ENCODE data around the gene SMNDC1.

SMNDC1 gene

GRCh38 chr10:110296966-110297365 lies 7.8 kb downstream of the SMNDC1 start:
- H3K4me3 ChIP-seq (ENCODE audit: low read depth in 1 of 5, low read length in 5 of 5) = no peak overlapping the region
- H3K9ac ChIP-seq (ENCODE audit: low read length in 5 of 5) = no peak overlapping the region
- H3K9me3 ChIP-seq (ENCODE audit: control insufficient read depth in 5 of 5, low read length in 5 of 5) = no peaks in the 10 kb centered on the region
- no peak overlapping the region for H3K27ac ChIP-seq (ENCODE audit: low read depth, low read length)
- H3K36me3 ChIP-seq (ENCODE audit: control insufficient read depth in 5 of 5, insufficient read depth in 5 of 5, low read length in 5 of 5) = peaks cover 50 to 74% (median 64%) of the 10 kb centered on the region in 5 donors
- H3K27me3 ChIP-seq (ENCODE audit: control insufficient read depth in 5 of 5, insufficient read depth in 4 of 5, low read length in 5 of 5) = no peaks in the 10 kb centered on the region
- H3K4me1 ChIP-seq (ENCODE audit: control insufficient read depth in 5 of 5, insufficient read depth in 5 of 5, low read length in 5 of 5) = peaks cover 0 to 34% (median 24%) of the 10 kb centered on the region in 5 donors

DNA sequence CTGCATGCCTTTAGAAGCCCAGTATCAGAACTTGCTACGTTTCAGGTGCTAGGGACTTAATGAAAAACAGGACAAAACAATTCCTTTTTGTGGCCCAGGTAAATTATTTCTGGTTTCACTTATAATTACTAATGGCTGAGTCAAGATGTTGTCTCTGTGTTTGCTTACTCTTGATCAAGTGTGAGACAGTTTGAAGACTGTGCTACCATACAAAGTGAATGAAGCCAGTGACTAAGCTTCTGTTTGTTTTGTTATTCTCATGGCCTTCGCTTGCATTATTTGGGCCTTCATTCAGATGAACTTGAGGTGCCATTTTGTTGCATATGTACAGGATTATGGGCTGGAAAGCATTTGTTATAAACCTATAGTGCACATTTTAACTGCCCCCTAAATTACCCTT lies 17.9 kb downstream of the SMNDC1 start:
- H3K27me3 ChIP-seq (ENCODE audit: control insufficient read depth in 5 of 5, insufficient read depth in 4 of 5, low read length in 5 of 5) = no peaks in the 10 kb centered on the region
- peaks cover 27 to 51% (median 32%) of the 10 kb centered on the region in 5 donors for H3K36me3 ChIP-seq (ENCODE audit: control insufficient read depth in 5 of 5, insufficient read depth in 5 of 5, low read length in 5 of 5)
- no peak overlapping the region for H3K27ac ChIP-seq (ENCODE audit: low read depth, low read length)
- no peak overlapping the region for H3K4me3 ChIP-seq (ENCODE audit: low read depth in 1 of 5, low read length in 5 of 5)
- no peak overlapping the region for H3K9ac ChIP-seq (ENCODE audit: low read length in 5 of 5)
- H3K9me3 ChIP-seq (ENCODE audit: control insufficient read depth in 5 of 5, low read length in 5 of 5) = no peaks in the 10 kb centered on the region
- H3K4me1 ChIP-seq (ENCODE audit: control insufficient read depth in 5 of 5, insufficient read depth in 5 of 5, low read length in 5 of 5) = no peaks in the 10 kb centered on the region

- Histone ChIP-seq H3K4me3 (ENCODE audit: low read depth in 1 of 5, low read length in 5 of 5) (no peak overlapping the region), H3K4me1 (ENCODE audit: control insufficient read depth in 5 of 5, insufficient read depth in 5 of 5, low read length in 5 of 5) (no peaks in the 10 kb centered on the region), H3K36me3 (ENCODE audit: control insufficient read depth in 5 of 5, insufficient read depth in 5 of 5, low read length in 5 of 5) (peaks cover 23 to 40% (median 28%) of the 10 kb centered on the region in 5 donors), H3K9me3 (ENCODE audit: control insufficient read depth in 5 of 5, low read length in 5 of 5) (no peaks in the 10 kb centered on the region), H3K27me3 (ENCODE audit: control insufficient read depth in 5 of 5, insufficient read depth in 4 of 5, low read length in 5 of 5) (no peaks in the 10 kb centered on the region), H3K9ac (ENCODE audit: low read length in 5 of 5) (no peak overlapping the region), H3K27ac (ENCODE audit: low read depth, low read length) (no peak overlapping the region)
These were observed 19.2 kb downstream of the SMNDC1 start for GRCh38 chr10:110285501-110285900.

- no peak overlapping the region for H3K9ac ChIP-seq (ENCODE audit: low read length in 5 of 5)
- no peak overlapping the region for H3K4me3 ChIP-seq (ENCODE audit: low read depth in 1 of 5, low read length in 5 of 5)
- peaks cover 0 to 1% (median 0%) of the 10 kb centered on the region in 5 donors for H3K4me1 ChIP-seq (ENCODE audit: control insufficient read depth in 5 of 5, insufficient read depth in 5 of 5, low read length in 5 of 5)
- no peaks in the 10 kb centered on the region for H3K9me3 ChIP-seq (ENCODE audit: control insufficient read depth in 5 of 5, low read length in 5 of 5)
- peaks cover 17 to 32% (median 23%) of the 10 kb centered on the region in 5 donors for H3K36me3 ChIP-seq (ENCODE audit: control insufficient read depth in 5 of 5, insufficient read depth in 5 of 5, low read length in 5 of 5)
- no peaks in the 10 kb centered on the region for H3K27me3 ChIP-seq (ENCODE audit: control insufficient read depth in 5 of 5, insufficient read depth in 4 of 5, low read length in 5 of 5)
- no peak overlapping the region for H3K27ac ChIP-seq (ENCODE audit: low read depth, low read length)
These were observed 20.5 kb downstream of the SMNDC1 start for GRCh38 chr10:110284262-110284661.

GRCh38 chr10:110279407-110279986 lies 25.2 kb downstream of the SMNDC1 start:
- H3K27me3 ChIP-seq (ENCODE audit: control insufficient read depth in 5 of 5, insufficient read depth in 4 of 5, low read length in 5 of 5) = no peaks in the 10 kb centered on the region
- H3K36me3 ChIP-seq (ENCODE audit: control insufficient read depth in 5 of 5, insufficient read depth in 5 of 5, low read length in 5 of 5) = peaks cover 0 to 4% (median 2%) of the 10 kb centered on the region in 5 donors
- peak overlapping the region in 1 of 5 donors; percentile 43 for H3K4me3 ChIP-seq (ENCODE audit: low read depth in 1 of 5, low read length in 5 of 5)
- no peak overlapping the region for H3K27ac ChIP-seq (ENCODE audit: low read depth, low read length)
- peaks cover 0 to 5% (median 0%) of the 10 kb centered on the region in 5 donors for H3K4me1 ChIP-seq (ENCODE audit: control insufficient read depth in 5 of 5, insufficient read depth in 5 of 5, low read length in 5 of 5)
- H3K9me3 ChIP-seq (ENCODE audit: control insufficient read depth in 5 of 5, low read length in 5 of 5) = no peaks in the 10 kb centered on the region
- H3K9ac ChIP-seq (ENCODE audit: low read length in 5 of 5) = no peak overlapping the region

DNA sequence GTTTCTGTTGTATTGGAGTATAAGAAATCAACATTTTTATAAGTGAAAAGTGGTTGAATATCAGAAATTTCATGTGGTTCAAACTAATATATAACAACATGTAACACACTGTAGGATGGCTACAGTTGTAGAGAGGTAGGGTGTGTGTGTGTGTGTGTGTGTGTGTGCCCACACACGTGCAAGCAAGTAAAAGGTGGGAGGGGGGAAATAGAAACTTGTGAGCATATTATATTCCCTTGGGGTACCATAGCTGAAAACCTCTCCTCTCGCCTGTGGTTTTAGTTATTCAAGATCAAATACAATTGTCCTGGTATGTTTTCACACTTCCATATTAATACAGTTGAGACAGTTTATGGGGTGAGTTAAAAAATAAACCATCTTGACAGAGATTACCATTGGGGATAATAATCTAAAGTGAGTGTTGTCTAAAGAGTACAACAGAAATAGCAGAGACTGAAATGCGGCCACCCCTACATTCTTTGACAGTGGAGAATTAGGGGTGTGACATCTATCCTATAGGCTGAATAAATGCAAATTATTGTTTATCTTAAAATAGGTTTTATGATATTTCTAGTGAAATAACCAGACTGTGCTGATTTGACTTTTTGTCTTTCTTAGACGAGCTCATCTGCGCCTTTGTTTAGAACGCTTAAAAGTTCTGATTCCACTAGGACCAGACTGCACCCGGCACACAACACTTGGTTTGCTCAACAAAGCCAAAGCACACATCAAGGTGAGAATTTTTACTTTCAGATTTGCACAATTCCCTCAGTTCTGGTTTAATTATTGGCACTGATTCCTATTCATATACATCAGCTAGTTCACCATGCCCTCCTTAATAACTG lies 25.9 kb downstream of the SMNDC1 start:
- Histone ChIP-seq H3K4me3 (ENCODE audit: low read depth in 1 of 5, low read length in 5 of 5) (peak overlapping the region in 1 of 5 donors; percentile 43), H3K9me3 (ENCODE audit: control insufficient read depth in 5 of 5, low read length in 5 of 5) (no peaks in the 10 kb centered on the region), H3K36me3 (ENCODE audit: control insufficient read depth in 5 of 5, insufficient read depth in 5 of 5, low read length in 5 of 5) (peaks cover 0 to 4% (median 2%) of the 10 kb centered on the region in 5 donors), H3K9ac (ENCODE audit: low read length in 5 of 5) (no peak overlapping the region), H3K27me3 (ENCODE audit: control insufficient read depth in 5 of 5, insufficient read depth in 4 of 5, low read length in 5 of 5) (no peaks in the 10 kb centered on the region), H3K27ac (ENCODE audit: low read depth, low read length) (no peak overlapping the region), H3K4me1 (ENCODE audit: control insufficient read depth in 5 of 5, insufficient read depth in 5 of 5, low read length in 5 of 5) (peaks cover 0 to 5% (median 3%) of the 10 kb centered on the region in 5 donors)

DNA sequence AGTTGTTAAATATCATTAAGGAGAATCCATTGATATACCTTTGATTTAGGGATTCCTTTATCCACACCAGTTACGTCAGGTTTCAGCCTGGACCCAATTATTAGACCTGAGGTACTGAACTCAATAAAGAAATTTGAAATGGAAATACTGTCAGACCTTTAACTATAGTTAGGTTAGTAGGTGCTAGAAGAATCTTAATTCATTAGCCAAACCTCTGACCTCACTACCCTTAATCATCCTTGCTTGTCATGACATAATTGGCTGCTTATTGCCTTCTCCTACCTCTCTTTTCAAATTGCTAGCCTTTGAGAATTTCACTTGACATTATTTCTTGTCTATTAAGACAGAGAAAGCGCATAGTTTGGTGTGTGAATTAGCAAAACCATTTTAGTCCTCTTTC lies 27.1 kb downstream of the SMNDC1 start:
- Histone ChIP-seq H3K27me3 (ENCODE audit: control insufficient read depth in 5 of 5, insufficient read depth in 4 of 5, low read length in 5 of 5) (no peaks in the 10 kb centered on the region), H3K9me3 (ENCODE audit: control insufficient read depth in 5 of 5, low read length in 5 of 5) (no peaks in the 10 kb centered on the region), H3K4me1 (ENCODE audit: control insufficient read depth in 5 of 5, insufficient read depth in 5 of 5, low read length in 5 of 5) (peaks cover 0 to 10% (median 8%) of the 10 kb centered on the region in 5 donors), H3K27ac (ENCODE audit: low read depth, low read length) (no peak overlapping the region), H3K36me3 (ENCODE audit: control insufficient read depth in 5 of 5, insufficient read depth in 5 of 5, low read length in 5 of 5) (peaks cover 0 to 4% (median 2%) of the 10 kb centered on the region in 5 donors), H3K4me3 (ENCODE audit: low read depth in 1 of 5, low read length in 5 of 5) (no peak overlapping the region), H3K9ac (ENCODE audit: low read length in 5 of 5) (no peak overlapping the region)

- H3K4me3 ChIP-seq (ENCODE audit: low read depth in 1 of 5, low read length in 5 of 5) = no peak overlapping the region
- H3K27me3 ChIP-seq (ENCODE audit: control insufficient read depth in 5 of 5, insufficient read depth in 4 of 5, low read length in 5 of 5) = no peaks in the 10 kb centered on the region
- peaks cover 0 to 10% (median 8%) of the 10 kb centered on the region in 5 donors for H3K4me1 ChIP-seq (ENCODE audit: control insufficient read depth in 5 of 5, insufficient read depth in 5 of 5, low read length in 5 of 5)
- no peak overlapping the region for H3K9ac ChIP-seq (ENCODE audit: low read length in 5 of 5)
- H3K27ac ChIP-seq (ENCODE audit: low read depth, low read length) = no peak overlapping the region
- peaks cover 0 to 3% (median 1%) of the 10 kb centered on the region in 5 donors for H3K36me3 ChIP-seq (ENCODE audit: control insufficient read depth in 5 of 5, insufficient read depth in 5 of 5, low read length in 5 of 5)
- H3K9me3 ChIP-seq (ENCODE audit: control insufficient read depth in 5 of 5, low read length in 5 of 5) = no peaks in the 10 kb centered on the region
These were observed 28.1 kb downstream of the SMNDC1 start for GRCh38 chr10:110276603-110277002.

- Histone ChIP-seq H3K4me3 (ENCODE audit: low read depth in 1 of 5, low read length in 5 of 5) (no peak overlapping the region), H3K9ac (ENCODE audit: low read length in 5 of 5) (no peak overlapping the region), H3K9me3 (ENCODE audit: control insufficient read depth in 5 of 5, low read length in 5 of 5) (no peaks in the 10 kb centered on the region), H3K36me3 (ENCODE audit: control insufficient read depth in 5 of 5, insufficient read depth in 5 of 5, low read length in 5 of 5) (peaks cover 0 to 2% (median 0%) of the 10 kb centered on the region in 5 donors), H3K4me1 (ENCODE audit: control insufficient read depth in 5 of 5, insufficient read depth in 5 of 5, low read length in 5 of 5) (peaks cover 0 to 10% (median 8%) of the 10 kb centered on the region in 5 donors), H3K27me3 (ENCODE audit: control insufficient read depth in 5 of 5, insufficient read depth in 4 of 5, low read length in 5 of 5) (no peaks in the 10 kb centered on the region), H3K27ac (ENCODE audit: low read depth, low read length) (no peak overlapping the region)
These were observed 29.5 kb downstream of the SMNDC1 start for GRCh38 chr10:110275128-110275729.

DNA sequence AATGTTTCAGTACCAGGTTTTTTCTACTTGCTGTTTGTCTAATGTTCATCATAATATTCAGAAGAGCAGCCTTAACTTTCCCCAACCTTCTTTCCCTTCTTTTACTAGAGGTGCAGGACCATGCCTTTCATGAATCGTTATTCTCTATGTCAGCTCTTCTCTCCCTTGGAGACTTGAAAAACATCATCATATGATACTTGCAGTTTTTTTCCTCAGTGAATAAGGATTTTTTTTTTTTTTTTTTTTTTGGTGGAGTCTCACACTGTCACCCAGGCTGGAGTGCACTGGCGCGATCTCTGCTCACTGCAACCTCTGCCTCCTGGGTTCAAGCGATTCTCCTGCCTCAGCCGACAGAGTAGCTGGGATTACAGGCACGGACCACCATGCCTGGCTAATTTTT lies 30.1 kb downstream of the SMNDC1 start:
- Histone ChIP-seq H3K27me3 (ENCODE audit: control insufficient read depth in 5 of 5, insufficient read depth in 4 of 5, low read length in 5 of 5) (no peaks in the 10 kb centered on the region), H3K9me3 (ENCODE audit: control insufficient read depth in 5 of 5, low read length in 5 of 5) (no peaks in the 10 kb centered on the region), H3K4me1 (ENCODE audit: control insufficient read depth in 5 of 5, insufficient read depth in 5 of 5, low read length in 5 of 5) (peaks cover 0 to 15% (median 13%) of the 10 kb centered on the region in 5 donors), H3K27ac (ENCODE audit: low read depth, low read length) (no peak overlapping the region), H3K9ac (ENCODE audit: low read length in 5 of 5) (no peak overlapping the region), H3K4me3 (ENCODE audit: low read depth in 1 of 5, low read length in 5 of 5) (no peak overlapping the region), H3K36me3 (ENCODE audit: control insufficient read depth in 5 of 5, insufficient read depth in 5 of 5, low read length in 5 of 5) (no peaks in the 10 kb centered on the region)

Measured in subcutaneous abdominal adipose tissue (tissue), 5 donors.